ENCODE measurements around the gene UBL7.

DNA sequence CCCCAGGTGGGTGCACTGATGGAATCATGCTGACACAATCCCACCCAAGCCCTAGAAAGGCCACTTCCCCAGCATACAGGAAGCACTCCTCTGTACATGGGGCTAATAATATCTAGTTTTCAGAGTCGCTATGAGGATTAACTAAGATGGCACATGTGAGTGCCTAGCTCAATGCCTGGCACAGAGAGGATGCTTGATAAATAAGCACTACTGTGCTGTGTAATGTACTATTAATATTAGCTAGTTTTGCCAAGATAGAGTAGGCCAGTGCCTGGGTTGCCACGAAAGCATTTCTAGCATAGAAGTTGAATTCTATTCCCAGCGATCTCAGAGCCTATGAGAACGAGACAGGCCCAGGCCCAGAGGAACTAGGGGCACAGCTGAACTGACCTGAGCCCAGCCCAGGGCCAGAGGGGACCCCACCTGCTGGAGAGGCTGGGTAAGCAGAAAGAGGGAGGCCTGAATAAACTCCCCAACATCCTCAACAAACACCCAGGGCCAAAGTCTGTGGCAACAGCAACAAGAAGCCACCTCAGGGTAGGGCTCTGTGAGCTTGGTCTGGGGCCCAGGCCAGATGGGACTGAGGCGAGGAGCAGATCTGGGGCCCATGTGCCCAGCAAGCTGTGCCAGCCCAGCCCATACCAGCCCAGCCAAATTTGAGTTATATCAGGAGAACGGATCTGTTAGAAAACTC is 19.6 kb downstream of the UBL7 start:
- no peak for TF ChIP-seq TAF1 (IDR thresholded peaks at IDR 0.05; ENCODE audit: borderline replicate concordance, insufficient read depth, low read length)
- TF ChIP-seq POLR2AphosphoS5 (IDR thresholded peaks at IDR 0.05; ENCODE audit: low read depth, low read length), result no peak
- TF ChIP-seq, protein P1, sequence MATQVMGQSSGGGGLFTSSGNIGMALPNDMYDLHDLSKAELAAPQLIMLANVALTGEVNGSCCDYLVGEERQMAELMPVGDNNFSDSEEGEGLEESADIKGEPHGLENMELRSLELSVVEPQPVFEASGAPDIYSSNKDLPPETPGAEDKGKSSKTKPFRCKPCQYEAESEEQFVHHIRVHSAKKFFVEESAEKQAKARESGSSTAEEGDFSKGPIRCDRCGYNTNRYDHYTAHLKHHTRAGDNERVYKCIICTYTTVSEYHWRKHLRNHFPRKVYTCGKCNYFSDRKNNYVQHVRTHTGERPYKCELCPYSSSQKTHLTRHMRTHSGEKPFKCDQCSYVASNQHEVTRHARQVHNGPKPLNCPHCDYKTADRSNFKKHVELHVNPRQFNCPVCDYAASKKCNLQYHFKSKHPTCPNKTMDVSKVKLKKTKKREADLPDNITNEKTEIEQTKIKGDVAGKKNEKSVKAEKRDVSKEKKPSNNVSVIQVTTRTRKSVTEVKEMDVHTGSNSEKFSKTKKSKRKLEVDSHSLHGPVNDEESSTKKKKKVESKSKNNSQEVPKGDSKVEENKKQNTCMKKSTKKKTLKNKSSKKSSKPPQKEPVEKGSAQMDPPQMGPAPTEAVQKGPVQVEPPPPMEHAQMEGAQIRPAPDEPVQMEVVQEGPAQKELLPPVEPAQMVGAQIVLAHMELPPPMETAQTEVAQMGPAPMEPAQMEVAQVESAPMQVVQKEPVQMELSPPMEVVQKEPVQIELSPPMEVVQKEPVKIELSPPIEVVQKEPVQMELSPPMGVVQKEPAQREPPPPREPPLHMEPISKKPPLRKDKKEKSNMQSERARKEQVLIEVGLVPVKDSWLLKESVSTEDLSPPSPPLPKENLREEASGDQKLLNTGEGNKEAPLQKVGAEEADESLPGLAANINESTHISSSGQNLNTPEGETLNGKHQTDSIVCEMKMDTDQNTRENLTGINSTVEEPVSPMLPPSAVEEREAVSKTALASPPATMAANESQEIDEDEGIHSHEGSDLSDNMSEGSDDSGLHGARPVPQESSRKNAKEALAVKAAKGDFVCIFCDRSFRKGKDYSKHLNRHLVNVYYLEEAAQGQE (IDR thresholded peaks at IDR 0.05; ENCODE audit: insufficient read depth in 1 of 2, low read depth in 2 of 2, low read length in 2 of 2), result no peak
- TF ChIP-seq SIN3A (IDR thresholded peaks at IDR 0.05; ENCODE audit: borderline replicate concordance, insufficient read depth, low read length), result no peak
